K562 (cell line): ENCODE measurements around the gene DLK1. TPM values are rescaled to one million over a fixed set of nuclear protein-coding genes. Genes with fewer than 3 reads are reported as not detected.

Experiments used
- ATAC-seq: fragments of 200-7000 bp; cut with Tn5 transposase; 3 replicates; pipeline ENCODE4 v1.9.1; 2020; ENCODE audit warnings: moderate library complexity
- BruUV-seq: library from RNA; stranded (reverse); fragments of 400-500 nt; replicated peaks from 2 replicates; lab custom pipeline; 2021; lab: Mats Ljungman, UMichigan
- CTCF ChIA-PET: fragments of 300-600 bp; formaldehyde crosslinking; extraction: SDS; loops from one replicate; lab custom pipeline; 2021; ENCODE audit warnings: low intra/inter-chr PET ratio; lab: Yijun Ruan, JAX
- POLR2A ChIA-PET: fragments of 300-600, 350-650 bp; sonication (Branson Sonifier 250); formaldehyde crosslinking; extraction: SDS; loops from one replicate; lab custom pipeline; 2021; ENCODE audit warnings: antibody characterized with exemption, inconsistent platforms; lab: Yijun Ruan, JAX
- DNase-seq, 4 experiments: peaks; one replicate each; pipeline versions ENCODE4 v3.0.0 to v3.0.0-alpha.2; 2011 to 2018; ENCODE audit warnings: low spot score in 3 of 4, mixed read lengths in 3 of 4; ENCODE audit errors: extremely low read depth in 1 of 4
- FAIRE-seq: peaks from 2 replicates; lab custom pipeline; 2011; peaks lifted over from hg19 to GRCh38; lab: Jason Lieb, UNC
- H2AFZ ChIP-seq: 2 replicates; pipeline ENCODE4 v1.6.0; 2011; ENCODE audit warnings: low read depth, low read length, control low read depth, inconsistent platforms
- H3K27ac ChIP-seq: fragments of 200-600 bp; 3 replicates; pipeline ENCODE4 v1.8.0; 2011; ENCODE audit warnings: low read depth, mild to moderate bottlenecking, control low read depth, inconsistent platforms, low read length, moderate library complexity, mixed read lengths; ENCODE audit errors: extremely low read depth
- H3K27me3 ChIP-seq, 2 experiments: fragments of 300-600 bp in 1 of 2; 2 replicates in 1 of 2; 3 replicates in 1 of 2; pipeline versions ENCODE4 v1.6.0 to v1.8.0; 2011; ENCODE audit warnings: inconsistent platforms in 2 of 2, low read length in 2 of 2, mild to moderate bottlenecking in 1 of 2, mixed read lengths in 1 of 2, moderate library complexity in 1 of 2; ENCODE audit not compliant: control insufficient read depth in 2 of 2, insufficient read depth in 2 of 2
- H3K36me3 ChIP-seq: fragments of 300-600 bp; 3 replicates; pipeline ENCODE4 v1.8.0; 2011; ENCODE audit warnings: mild to moderate bottlenecking, low read length, inconsistent platforms; ENCODE audit not compliant: control insufficient read depth, insufficient read depth
- H3K4me1 ChIP-seq, 2 experiments: fragments of 200-600 bp in 1 of 2; replicated peaks in 1 of 2; 2 replicates in 1 of 2; 3 replicates in 1 of 2; pipeline versions ENCODE4 v1.5.1 to v1.8.0; 2011; ENCODE audit warnings: inconsistent platforms in 2 of 2, low read length in 2 of 2, mild to moderate bottlenecking in 1 of 2, mixed read lengths in 1 of 2, moderate library complexity in 1 of 2; ENCODE audit not compliant: control insufficient read depth in 2 of 2, insufficient read depth in 2 of 2
- H3K4me2 ChIP-seq: 2 replicates; pipeline ENCODE4 v1.6.1; 2011; ENCODE audit warnings: low read length, control low read depth, inconsistent platforms, mixed read lengths; ENCODE audit not compliant: insufficient read depth
- H3K4me3 ChIP-seq: fragments of 200-600 bp; sonication (generic), shearing (Covaris generic); 2 replicates; pipeline ENCODE4 v1.5.1; 2016; ENCODE audit warnings: control low read depth, inconsistent platforms
- H3K79me2 ChIP-seq: fragments of 200-600 bp; 3 replicates; pipeline ENCODE4 v1.8.0; 2011; ENCODE audit warnings: low read length, inconsistent platforms; ENCODE audit not compliant: control insufficient read depth, insufficient read depth
- H3K9ac ChIP-seq, 2 experiments: 2 replicates each; pipeline versions ENCODE4 v1.6.0 to v1.6.1; 2011; ENCODE audit warnings: low read depth in 2 of 2, low read length in 2 of 2, control low read depth in 1 of 2, inconsistent platforms in 1 of 2, mild to moderate bottlenecking in 1 of 2, mixed read lengths in 1 of 2; ENCODE audit not compliant: insufficient read depth in 1 of 2
- H3K9me1 ChIP-seq: one replicate; pipeline ENCODE4 v1.6.0; 2011; ENCODE audit warnings: inconsistent platforms, mild to moderate bottlenecking, low read length, moderate library complexity; ENCODE audit not compliant: control insufficient read depth, insufficient read depth
- H3K9me3 ChIP-seq: replicated peaks from 2 replicates; pipeline ENCODE4 v1.5.1; 2011; ENCODE audit warnings: low read depth, low read length, inconsistent platforms; ENCODE audit not compliant: control insufficient read depth, insufficient read depth
- H4K20me1 ChIP-seq: replicated peaks from 2 replicates; pipeline ENCODE4 v1.6.1; 2011; ENCODE audit warnings: low read length, inconsistent platforms, mixed read lengths; ENCODE audit not compliant: control insufficient read depth, insufficient read depth
- AFF4 ChIP-seq: sonication (generic); formaldehyde crosslinking; IDR thresholded peaks from 2 replicates; pipeline ENCODE4 v1.8.0; 2023; ENCODE audit warnings: mild to moderate bottlenecking, missing genetic modification reagents
- GATA2 ChIP-seq: sonication (generic); formaldehyde crosslinking; IDR thresholded peaks from 2 replicates; pipeline ENCODE4 v1.4.0; 2020; ENCODE audit warnings: mild to moderate bottlenecking, missing genetic modification reagents
- HNRNPK ChIP-seq: fragments of 200-400 bp; formaldehyde crosslinking; IDR thresholded peaks from one replicate; pipeline ENCODE4 v1.6.1; 2018; ENCODE audit warnings: mild to moderate bottlenecking, low read depth, low read length; ENCODE audit not compliant: poor library complexity, severe bottlenecking
- IRF2 ChIP-seq: sonication (generic); formaldehyde crosslinking; IDR thresholded peaks from 2 replicates; pipeline ENCODE4 v1.8.1; 2022; ENCODE audit warnings: mild to moderate bottlenecking, missing genetic modification reagents
- SFPQ ChIP-seq: fragments of 200-400 bp; formaldehyde crosslinking; IDR thresholded peaks from 2 replicates; pipeline ENCODE4 v1.6.1; 2017; ENCODE audit warnings: mild to moderate bottlenecking, low read depth, low read length, moderate library complexity
- TBL1XR1 ChIP-seq, 2 experiments: IDR thresholded peaks; 2 replicates each; pipeline ENCODE4 v1.6.1; 2012; ENCODE audit warnings: improper control_type of control experiment in 2 of 2, low read length in 2 of 2, mild to moderate bottlenecking in 1 of 2
- TSHZ1 ChIP-seq: fragments of 250-450 bp; sonication (Bioruptor Pico); IDR thresholded peaks from 2 replicates; pipeline ENCODE4 v1.4.0; 2020; ENCODE audit warnings: mild to moderate bottlenecking, moderate library complexity
- ZNF263 ChIP-seq: sonication (generic); formaldehyde crosslinking; IDR thresholded peaks from 2 replicates; pipeline ENCODE4 v1.8.0; 2022; ENCODE audit warnings: mild to moderate bottlenecking, missing genetic modification reagents, borderline replicate concordance
- ZSCAN32 ChIP-seq: fragments of 450-650 bp; formaldehyde crosslinking; IDR thresholded peaks from 2 replicates; pipeline ENCODE4 v1.4.0; 2020; ENCODE audit warnings: mild to moderate bottlenecking, moderate library complexity
- WGBS: fragments of 100-300 bp; shearing (Covaris generic); methylation state at CpG from one replicate; pipeline ENCODE4 v1.1.6; 2016; ENCODE audit warnings: low coverage, mixed read lengths; ENCODE audit not compliant: insufficient coverage; ENCODE audit errors: missing lambda C conversion rate; 5-methylcytosine and 5-hydroxymethylcytosine counted together
- in situ Hi-C: fragments of 300-500 bp; cut with MboI; formaldehyde crosslinking; loops from 4 replicates; pipeline ENCODE4 v1.15.0; 2018; ENCODE audit warnings: inconsistent platforms, mixed read lengths
- intact Hi-C: fragments of 100-400 bp; cut with micrococcal nuclease; formaldehyde crosslinking; loops from 2 replicates; pipeline ENCODE4 v1.14.2; 2022
- polyA plus RNA-seq, 8 experiments: library from polyadenylated mRNA; depleted of rRNA in 4 of 8; stranded (reverse) in 5 of 8; unstranded in 3 of 8; fragments of >200 nt; fragmentation: Nextera tagmentation in 2 of 8; fragmentation: Illumina TruSeq in 1 of 8; extraction: Ambion mirVana in 2 of 8; extraction: Trizol in 1 of 8; gene quantifications; 2 replicates each; pipeline versions ENCODE4 v1.2.1 to v1.2.3, GENCODE V29; 2011 to 2014; ENCODE audit warnings: inconsistent platforms in 1 of 8, missing spikeins in 1 of 8
- total RNA-seq, 7 experiments: library from RNA; depleted of rRNA in 6 of 7; stranded (reverse); fragments of >200 nt in 6 of 7; fragmentation: Illumina TruSeq in 2 of 7; extraction: Trizol in 2 of 7; gene quantifications; 2 replicates each; pipeline versions ENCODE4 v1.2.1 to v1.2.3, GENCODE V29; 2011 to 2021; ENCODE audit warnings: low replicate concordance in 1 of 7

DLK1 gene
- total and polyA plus RNA-seq, 9 of the 15 experiments (the other 6 are each of a cell fraction or from before 2014, with no cell fraction given), result 4.4 to 97.2 (median 15.3) TPM

GRCh38 chr14:100710391-100710790, 16.3 kb upstream of the DLK1 start:
- FAIRE-seq, result no peak
- ATAC-seq, result no peak
- 75% methylated on average over 7 of the region's 12 CpGs for WGBS
- H3K9me1 ChIP-seq, result no peaks in the 10 kb centered on the region
- POLR2A ChIA-PET, result no interaction called here
- H3K79me2 ChIP-seq, result no peaks in the 10 kb centered on the region
- H3K4me1 ChIP-seq, result peaks cover 0 to 60% of the 10 kb centered on the region in 2 experiments; a peak in 2 of 5 replicates
- H2AFZ ChIP-seq, result peak overlapping the region; percentile 62; the same call in 1 of the 2 replicates
- no peaks in the 10 kb centered on the region for H3K9me3 ChIP-seq
- CTCF ChIA-PET, result no interaction called here
- H3K27ac ChIP-seq, result 0 out of 3 replicates have a peak overlapping the region, but pooled peaks have one; percentile 33
- intact Hi-C loops, result no loop called here
- in situ Hi-C loops, result no loop called here
- peak overlapping the region in 1 of 2 experiments; percentile 74; a peak in 1 of 4 replicates for H3K9ac ChIP-seq
- no peaks in the 10 kb centered on the region for H3K36me3 ChIP-seq
- H3K27me3 ChIP-seq, result no peaks in the 10 kb centered on the region
- H3K4me2 ChIP-seq, result no peak overlapping the region
- no peak for DNase-seq
- H3K4me3 ChIP-seq, result no peak overlapping the region
- no TSS peak for BruUV-seq
- H4K20me1 ChIP-seq, result no peaks in the 10 kb centered on the region
- TF ChIP-seq IRF2 (CRISPR knock-in tag) (no peak), GATA2 (CRISPR knock-in tag) (no peak), AFF4 (CRISPR knock-in tag) (no peak), SFPQ (no peak), TBL1XR1 (IDR thresholded peaks at IDR 0.05; ENCODE audit: low read length in 2 of 2) (no peak), TSHZ1 (CRISPR knock-in tag) (no peak), HNRNPK (no peak), ZSCAN32 (CRISPR knock-in tag) (no peak), ZNF263 (no peak)
